ENCODE data around the gene ASIC2.

The ASIC2 gene

DNA sequence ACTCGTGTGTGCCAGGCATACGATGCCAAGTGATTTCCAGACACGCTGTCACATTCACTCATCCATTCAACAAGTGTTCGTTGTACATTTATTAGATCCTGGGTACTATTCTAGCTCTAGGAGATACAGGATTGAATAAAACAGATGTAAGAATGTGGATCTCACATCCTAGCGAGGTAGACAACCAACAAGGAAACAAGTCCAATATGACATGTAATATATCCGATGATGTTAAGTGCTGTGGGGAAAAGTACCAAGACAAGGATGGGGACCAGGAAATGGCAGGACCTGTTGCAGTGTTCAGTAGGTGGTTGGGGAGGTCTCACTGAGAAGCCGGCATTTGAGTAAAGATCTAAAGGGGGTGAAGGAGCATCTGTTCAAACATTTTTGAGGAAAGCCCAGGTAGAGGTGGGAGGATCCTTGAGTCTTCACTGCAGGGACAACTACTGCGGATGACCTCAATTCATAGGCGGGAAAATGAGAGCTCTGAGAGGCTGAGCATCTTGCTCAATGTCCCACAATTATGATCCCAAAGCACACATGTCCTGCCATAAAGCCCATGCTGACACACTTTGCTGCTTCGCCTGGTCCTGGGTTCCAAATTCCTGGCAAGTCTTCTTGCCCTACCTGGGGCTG is 129.4 kb downstream of the ASIC2 start:
- no peak overlapping the region for H3K4me3 ChIP-seq (ENCODE audit: low read length)
- no peak for DNase-seq (ENCODE audit: low read depth)
- TF ChIP-seq, protein P1, sequence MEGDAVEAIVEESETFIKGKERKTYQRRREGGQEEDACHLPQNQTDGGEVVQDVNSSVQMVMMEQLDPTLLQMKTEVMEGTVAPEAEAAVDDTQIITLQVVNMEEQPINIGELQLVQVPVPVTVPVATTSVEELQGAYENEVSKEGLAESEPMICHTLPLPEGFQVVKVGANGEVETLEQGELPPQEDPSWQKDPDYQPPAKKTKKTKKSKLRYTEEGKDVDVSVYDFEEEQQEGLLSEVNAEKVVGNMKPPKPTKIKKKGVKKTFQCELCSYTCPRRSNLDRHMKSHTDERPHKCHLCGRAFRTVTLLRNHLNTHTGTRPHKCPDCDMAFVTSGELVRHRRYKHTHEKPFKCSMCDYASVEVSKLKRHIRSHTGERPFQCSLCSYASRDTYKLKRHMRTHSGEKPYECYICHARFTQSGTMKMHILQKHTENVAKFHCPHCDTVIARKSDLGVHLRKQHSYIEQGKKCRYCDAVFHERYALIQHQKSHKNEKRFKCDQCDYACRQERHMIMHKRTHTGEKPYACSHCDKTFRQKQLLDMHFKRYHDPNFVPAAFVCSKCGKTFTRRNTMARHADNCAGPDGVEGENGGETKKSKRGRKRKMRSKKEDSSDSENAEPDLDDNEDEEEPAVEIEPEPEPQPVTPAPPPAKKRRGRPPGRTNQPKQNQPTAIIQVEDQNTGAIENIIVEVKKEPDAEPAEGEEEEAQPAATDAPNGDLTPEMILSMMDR (IDR thresholded peaks at IDR 0.05; ENCODE audit: insufficient read depth, low read depth, low read length, missing control alignments), result no peak

DNA sequence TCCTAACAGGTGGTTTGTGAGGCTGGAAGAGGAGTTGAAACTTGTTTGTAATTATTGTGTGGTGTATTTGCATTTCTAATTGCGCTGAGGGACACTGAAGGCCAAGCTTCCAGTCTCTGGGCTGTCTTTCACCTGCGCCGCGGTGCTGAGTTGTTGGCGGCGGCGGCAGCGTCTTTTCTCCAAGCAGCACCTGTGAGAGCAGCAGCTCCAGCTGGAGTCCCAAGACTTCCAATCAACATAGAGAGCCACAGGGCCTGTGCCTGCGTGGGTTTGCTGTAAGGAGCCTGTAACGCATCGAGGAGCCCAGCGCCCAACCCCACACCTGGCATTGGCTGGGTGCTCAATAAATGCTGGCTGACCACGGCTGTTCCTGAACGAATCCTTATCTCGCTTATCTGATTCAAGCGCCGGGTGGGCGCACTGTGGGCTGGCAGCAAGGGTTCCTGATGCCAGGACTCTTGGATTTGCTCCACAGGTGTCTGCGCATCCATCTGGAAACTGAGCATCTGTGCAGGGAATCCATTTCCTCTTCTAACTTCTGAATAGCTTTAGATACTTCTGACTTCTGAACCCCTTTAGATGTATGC is 138.1 kb downstream of the ASIC2 start:
- no peak for DNase-seq (ENCODE audit: low read depth)
- TF ChIP-seq, protein P1 (IDR thresholded peaks at IDR 0.05; ENCODE audit: insufficient read depth, low read depth, low read length, missing control alignments), result no peak
- H3K4me3 ChIP-seq (ENCODE audit: low read length), result no peak overlapping the region

DNA sequence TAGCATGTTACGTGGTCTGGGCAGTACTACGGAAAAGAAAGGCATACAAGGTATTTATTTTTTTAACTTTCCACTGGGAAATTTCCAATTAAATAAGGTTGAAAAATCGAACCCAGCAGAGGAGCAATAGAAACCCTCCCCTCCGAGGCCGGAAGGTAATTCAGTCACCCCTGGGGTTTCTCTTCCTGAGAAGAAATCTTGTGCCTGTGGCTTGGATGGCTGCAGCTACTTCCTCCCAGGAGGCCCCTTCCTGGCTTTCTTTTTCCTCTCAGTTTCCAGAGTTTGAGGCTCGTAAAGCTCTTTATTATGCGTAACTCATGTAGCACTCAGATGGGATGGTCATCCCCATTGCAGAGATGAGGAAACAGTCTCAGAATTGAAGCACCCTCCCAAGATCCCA is 140.3 kb downstream of the ASIC2 start:
- no peak overlapping the region for H3K4me3 ChIP-seq (ENCODE audit: low read length)
- DNase-seq (ENCODE audit: low read depth), result no peak
- TF ChIP-seq, protein P1 (IDR thresholded peaks at IDR 0.05; ENCODE audit: insufficient read depth, low read depth, low read length, missing control alignments), result no peak

DNA sequence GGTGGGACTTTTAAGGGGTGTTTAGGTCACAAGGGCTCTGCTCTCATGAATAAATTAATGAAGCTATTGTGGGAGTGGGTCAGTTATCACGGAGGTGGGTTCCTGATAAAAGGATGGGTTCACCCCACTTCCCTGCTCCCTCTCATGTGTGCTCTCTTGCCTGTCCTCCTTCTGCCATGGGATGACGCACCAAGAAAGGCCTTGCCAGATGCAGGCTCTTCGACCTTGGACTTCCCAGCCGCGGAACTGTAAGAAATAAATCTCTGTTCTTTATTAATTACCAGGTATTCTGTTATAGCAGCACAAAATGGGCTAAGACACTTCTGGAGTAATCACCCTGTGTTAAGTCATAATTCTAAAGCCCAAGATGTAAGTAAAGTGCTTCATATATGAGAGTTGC is 141.5 kb downstream of the ASIC2 start:
- H3K4me3 ChIP-seq (ENCODE audit: low read length), result no peak overlapping the region
- TF ChIP-seq, protein P1 (IDR thresholded peaks at IDR 0.05; ENCODE audit: insufficient read depth, low read depth, low read length, missing control alignments), result no peak
- DNase-seq (ENCODE audit: low read depth), result no peak

DNA sequence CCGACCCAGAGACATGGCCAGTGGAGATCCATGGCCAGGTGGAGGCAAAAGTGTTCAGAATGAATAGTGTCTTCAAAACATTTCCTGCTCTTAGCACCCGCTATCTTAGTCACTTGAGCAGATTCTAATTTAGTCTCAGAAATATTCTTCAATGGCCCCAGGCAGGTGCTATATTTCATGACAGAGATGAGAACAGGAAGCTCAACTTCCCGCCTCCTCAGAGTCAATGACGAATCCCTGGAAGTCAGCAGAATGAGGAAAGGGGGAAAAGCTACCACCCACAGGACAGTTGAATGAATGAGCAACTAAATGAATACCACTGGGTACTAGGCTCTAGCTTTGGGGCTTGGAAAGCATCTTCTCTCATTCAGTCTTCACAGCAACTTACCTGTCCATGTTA is 147.2 kb downstream of the ASIC2 start:
- peak; percentile 24 for DNase-seq (ENCODE audit: low read depth)
- TF ChIP-seq, protein P1 (IDR thresholded peaks at IDR 0.05; ENCODE audit: insufficient read depth, low read depth, low read length, missing control alignments), result no peak
- no peak overlapping the region for H3K4me3 ChIP-seq (ENCODE audit: low read length)

DNA sequence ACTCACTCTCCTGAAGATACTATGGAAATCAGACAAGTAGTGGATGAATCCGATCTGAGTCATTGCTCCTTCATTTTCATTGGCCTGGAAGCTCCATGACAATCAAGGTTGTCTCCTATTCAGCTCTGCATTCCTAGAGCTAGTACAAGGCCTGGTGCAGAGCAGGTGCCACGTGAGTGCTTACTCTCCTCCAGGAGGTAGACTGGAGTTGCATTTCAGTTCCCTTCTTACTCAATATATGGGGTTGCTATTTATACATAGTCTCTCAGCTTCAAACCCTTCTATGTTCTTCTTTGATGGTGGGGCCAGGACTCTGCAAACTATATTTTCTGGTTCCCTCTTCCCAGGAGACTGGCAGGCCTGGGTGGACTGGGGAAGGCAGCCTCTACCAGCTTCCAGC is 148.3 kb downstream of the ASIC2 start:
- TF ChIP-seq, protein P1 (IDR thresholded peaks at IDR 0.05; ENCODE audit: insufficient read depth, low read depth, low read length, missing control alignments), result no peak
- peak; percentile 13 for DNase-seq (ENCODE audit: low read depth)
- H3K4me3 ChIP-seq (ENCODE audit: low read length), result no peak overlapping the region
